Skin epidermis (tissue), 12 donors: Measurements from ENCODE around the gene CIROP.

Experiments used
- H3K27ac ChIP-seq, 21 experiments: fragments of 200-600 bp; sonication (generic) in 11 of 21; one replicate each; pipeline ENCODE4 v1.5.0; 2020; ENCODE audit warnings: mild to moderate bottlenecking in 3 of 21, inconsistent platforms in 2 of 21, moderate library complexity in 2 of 21
- H3K4me3 ChIP-seq, 7 experiments: fragments of 200-600 bp; sonication (generic) in 2 of 7; one replicate each; pipeline ENCODE4 v1.5.0; 2020; ENCODE audit warnings: inconsistent platforms in 2 of 7, mild to moderate bottlenecking in 2 of 7, moderate library complexity in 1 of 7

Gene CIROP

GRCh38 chr14:23074906-23075305, 29.9 kb downstream of the CIROP start:
- H3K4me3 ChIP-seq, result no peak overlapping the region
- H3K27ac ChIP-seq, result peak overlapping the region in 1 of 21 experiments; percentile 8

GRCh38 chr14:23071921-23072539, 32.8 kb downstream of the CIROP start:
- peak overlapping the region in 20 of 21 experiments; percentile 54 to 91 (median 81) for H3K27ac ChIP-seq
- H3K4me3 ChIP-seq, result peak overlapping the region in 4 of 7 experiments; percentile 44 to 61 (median 59)

GRCh38 chr14:23071244-23071920, 33.4 kb downstream of the CIROP start:
- Histone ChIP-seq H3K27ac (peak overlapping the region in 20 of 21 experiments; percentile 54 to 91 (median 81)), H3K4me3 (peak overlapping the region; percentile 44 to 61 (median 59))

GRCh38 chr14:23070262-23071129, 34.3 kb downstream of the CIROP start:
- Histone ChIP-seq H3K4me3 (peak overlapping the region; percentile 44 to 61 (median 59)), H3K27ac (peak overlapping the region in 20 of 21 experiments; percentile 54 to 91 (median 81))

GRCh38 chr14:23069413-23069806, 35.4 kb downstream of the CIROP start:
- Histone ChIP-seq H3K4me3 (no peak overlapping the region), H3K27ac (peak overlapping the region in 4 of 21 experiments; percentile 5 to 72 (median 48))

- Histone ChIP-seq H3K27ac (peak overlapping the region in 3 of 21 experiments; percentile 5 to 48 (median 47)), H3K4me3 (no peak overlapping the region)
Observed at GRCh38 chr14:23068789-23069412, 35.9 kb downstream of the CIROP start.

GRCh38 chr14:23067847-23068788, 36.7 kb downstream of the CIROP start:
- Histone ChIP-seq H3K27ac (peak overlapping the region in 1 of 21 experiments; percentile 5), H3K4me3 (no peak overlapping the region)

GRCh38 chr14:23066855-23067744, 37.7 kb downstream of the CIROP start:
- no peak overlapping the region for H3K4me3 ChIP-seq
- no peak overlapping the region for H3K27ac ChIP-seq

- peak overlapping the region in 1 of 21 experiments; percentile 1 for H3K27ac ChIP-seq
- no peak overlapping the region for H3K4me3 ChIP-seq
Observed at GRCh38 chr14:23066368-23066767, 38.4 kb downstream of the CIROP start.

- H3K4me3 ChIP-seq, result no peak overlapping the region
- H3K27ac ChIP-seq, result no peak overlapping the region
Observed at GRCh38 chr14:23063601-23064000, 41.2 kb downstream of the CIROP start.

GRCh38 chr14:23062002-23062401, 42.8 kb downstream of the CIROP start:
- Histone ChIP-seq H3K4me3 (no peak overlapping the region), H3K27ac (peak overlapping the region in 2 of 21 experiments; percentile 17 to 40)

GRCh38 chr14:23060536-23061260, 44.1 kb downstream of the CIROP start:
- peak overlapping the region in 1 of 21 experiments; percentile 7 for H3K27ac ChIP-seq
- H3K4me3 ChIP-seq, result no peak overlapping the region

GRCh38 chr14:23058654-23059504, 45.9 kb downstream of the CIROP start:
- H3K27ac ChIP-seq, result peak overlapping the region in 1 of 21 experiments; percentile 65

GRCh38 chr14:23057757-23058653, 46.8 kb downstream of the CIROP start:
- H3K4me3 ChIP-seq, result peak overlapping the region; percentile 58 to 77 (median 62)
- H3K27ac ChIP-seq, result peak overlapping the region in 14 of 21 experiments; percentile 9 to 79 (median 56)

More at GRCh38 chr14:23058654-23059504, 45.9 kb downstream of the CIROP start:
- H3K4me3 ChIP-seq, result no peak overlapping the region
